ENCODE data around the gene TM9SF1. TPM values are rescaled to one million over a fixed set of nuclear protein-coding genes. Genes with fewer than 3 reads are reported as not detected.

Gene TM9SF1
- total and polyA plus RNA-seq, 2 of the 13 experiments (the other 11 are each of a cell fraction or from before 2014, with no cell fraction given) = 83.2 to 110 TPM

GRCh38 chr14:24146453-24146977, 48.7 kb downstream of the TM9SF1 start, which contains the start of gene PSME2 (continued):
- no peak; the same call in 1 of the 2 replicates for TF ChIP-seq ARID5B (CRISPR knock-in tag; IDR thresholded peaks at IDR 0.05)
- TF ChIP-seq XRCC5 (optimal IDR thresholded peaks at IDR 0.05; ENCODE audit: low read length) = peak; percentile 91
- no peak; the same call in none of the 2 replicates for TF ChIP-seq SOX5 (CRISPR knock-in tag; IDR thresholded peaks at IDR 0.05; ENCODE audit: borderline replicate concordance)
- no peak; the same call in 1 of the 2 replicates for TF ChIP-seq MAF1 (CRISPR knock-in tag; IDR thresholded peaks at IDR 0.05; ENCODE audit: borderline replicate concordance)
- peak; percentile 25; the same call in 1 of the 2 replicates for TF ChIP-seq KDM3A (CRISPR knock-in tag; IDR thresholded peaks at IDR 0.05; ENCODE audit: low read depth)
- no peak for TF ChIP-seq ZNF430 (CRISPR knock-in tag; IDR thresholded peaks at IDR 0.05)
- no peak for TF ChIP-seq NFE2L2 (IDR thresholded peaks at IDR 0.05; ENCODE audit: low read length)
- TF ChIP-seq ZNF431 (CRISPR knock-in tag; IDR thresholded peaks at IDR 0.05; ENCODE audit: borderline replicate concordance, low read depth) = no peak
- no peak; the same call in 1 of the 2 replicates for TF ChIP-seq ZFP36L1 (CRISPR knock-in tag; IDR thresholded peaks at IDR 0.05)
- TF ChIP-seq SATB2 (CRISPR knock-in tag; IDR thresholded peaks at IDR 0.05) = no peak
- TF ChIP-seq ZNF576 (CRISPR knock-in tag; IDR thresholded peaks at IDR 0.05) = no peak
- TF ChIP-seq GATA4 (IDR thresholded peaks at IDR 0.05; ENCODE audit: borderline replicate concordance, low read depth) = peak; percentile 61; the same call in 1 of the 2 replicates
- TF ChIP-seq DRAP1 (CRISPR knock-in tag; IDR thresholded peaks at IDR 0.05) = peak; percentile 94
- no peak for TF ChIP-seq MAFF (IDR thresholded peaks at IDR 0.05; ENCODE audit: low read depth, low read length)
- no peak for TF ChIP-seq NR2F2 (IDR thresholded peaks at IDR 0.05; ENCODE audit: borderline replicate concordance, low read depth)
- no peak for TF ChIP-seq ATM (IDR thresholded peaks at IDR 0.05; ENCODE audit: borderline replicate concordance)
- TF ChIP-seq KAT7 (CRISPR knock-in tag; IDR thresholded peaks at IDR 0.05; ENCODE audit: borderline replicate concordance) = no peak
- peak; percentile 76 for TF ChIP-seq ZNF331 (CRISPR knock-in tag; IDR thresholded peaks at IDR 0.05)
- no peak for TF ChIP-seq FOXP1 (IDR thresholded peaks at IDR 0.05)
- peak; percentile 27; the same call in 1 of the 2 replicates for TF ChIP-seq FOXP1 (CRISPR knock-in tag; IDR thresholded peaks at IDR 0.05)
- TF ChIP-seq CBFB (CRISPR knock-in tag; IDR thresholded peaks at IDR 0.05) = peak; percentile 52
- TF ChIP-seq SNAPC5 (CRISPR knock-in tag; IDR thresholded peaks at IDR 0.05; ENCODE audit: borderline replicate concordance) = peak; percentile 76; the same call in 1 of the 2 replicates
- TF ChIP-seq PBX3 (CRISPR knock-in tag; IDR thresholded peaks at IDR 0.05; ENCODE audit: borderline replicate concordance) = no peak
- no peak for TF ChIP-seq ZNF607 (CRISPR knock-in tag; IDR thresholded peaks at IDR 0.05; ENCODE audit: borderline replicate concordance)
- peak; percentile 87; the same call in 1 of the 2 replicates for TF ChIP-seq ZNF740 (CRISPR knock-in tag; IDR thresholded peaks at IDR 0.05)
- peak; percentile 78; the same call in 1 of the 2 replicates for TF ChIP-seq ZFP36L2 (CRISPR knock-in tag; IDR thresholded peaks at IDR 0.05)
- no peak; the same call in 1 of the 2 replicates for TF ChIP-seq ZNF839 (CRISPR knock-in tag; IDR thresholded peaks at IDR 0.05; ENCODE audit: borderline replicate concordance)
